ENCODE results near the gene DHRS1.

The DHRS1 gene

GRCh38 chr14:24284501-24285035, 15.0 kb downstream of the DHRS1 start:
- Histone ChIP-seq H3K4me3 (ENCODE audit: low read depth, low read length) (no peak overlapping the region), H3K27ac (ENCODE audit: extremely low read depth, low read depth, low read length) (no peak overlapping the region), H3K36me3 (ENCODE audit: control insufficient read depth in 2 of 2, insufficient read depth in 1 of 2, low read length in 2 of 2) (peaks cover 0 to 4% of the 10 kb centered on the region in 2 experiments; a peak in 1 of 3 replicates), H3K9me3 (ENCODE audit: control insufficient read depth, insufficient read depth, low read depth, low read length) (no peaks in the 10 kb centered on the region), H3K4me1 (ENCODE audit: control insufficient read depth, insufficient read depth, low read length) (no peaks in the 10 kb centered on the region)
- ChIA-PET CTCF (interaction anchor here (2.0 kb wide), 1 partner anchor 42 kb away, joined by 7 read pairs; the partner anchor contains the start of gene TINF2), POLR2A (interaction anchor here (1.7 to 2.1 kb wide), 2 partner anchors 13 to 42 kb away, joined by 9 to 12 read pairs; partner anchors contain the start of genes RABGGTA and TINF2)
- TF ChIP-seq ZNF184 (tag by site-specific recombination; IDR thresholded peaks at IDR 0.05): no peak
- TF ChIP-seq SP2 (tag by site-specific recombination; IDR thresholded peaks at IDR 0.05): no peak
- TF ChIP-seq ZNF404 (tag by site-specific recombination; IDR thresholded peaks at IDR 0.05): no peak
- TF ChIP-seq ZBTB26 (tag by site-specific recombination; optimal IDR thresholded peaks at IDR 0.05): no peak
- TF ChIP-seq ZNF211 (tag by site-specific recombination; IDR thresholded peaks at IDR 0.05; ENCODE audit: low read depth): no peak
- no peak for TF ChIP-seq ZNF704 (tag by site-specific recombination; IDR thresholded peaks at IDR 0.05)
- TF ChIP-seq ZNF223 (tag by site-specific recombination; IDR thresholded peaks at IDR 0.05): no peak
- TF ChIP-seq GLIS2 (tag by site-specific recombination; IDR thresholded peaks at IDR 0.05): no peak
- TF ChIP-seq EGR2 (tag by site-specific recombination; IDR thresholded peaks at IDR 0.05; ENCODE audit: low read depth): no peak
- no peak for TF ChIP-seq ZNF580 (tag by site-specific recombination; IDR thresholded peaks at IDR 0.05)
- no peak for TF ChIP-seq KLF16 (tag by site-specific recombination; IDR thresholded peaks at IDR 0.05)
- TF ChIP-seq ELK4 (IDR thresholded peaks at IDR 0.05; ENCODE audit: borderline replicate concordance, low read depth, low read length): no peak
- no peak for TF ChIP-seq ZNF639 (tag by site-specific recombination; IDR thresholded peaks at IDR 0.05)
- no peak for TF ChIP-seq ZBTB8A (tag by site-specific recombination; IDR thresholded peaks at IDR 0.05)
- no peak for TF ChIP-seq CTCF (tag by site-specific recombination; IDR thresholded peaks at IDR 0.05)

GRCh38 chr14:24283796-24284460, 15.7 kb downstream of the DHRS1 start:
- ChIA-PET POLR2A (interaction anchor here (1.4 to 2.1 kb wide), 3 partner anchors 10 to 42 kb away, joined by 3 to 12 read pairs (median 9); partner anchors contain the start of genes RABGGTA and TINF2), CTCF (interaction anchor here (0.5 to 2.0 kb wide), 6 partner anchors 11 to 147 kb away, joined by 3 to 7 read pairs (median 4); partner anchors contain the start of genes CBLN3, KHNYN and TINF2)
- H3K36me3 ChIP-seq (ENCODE audit: control insufficient read depth in 2 of 2, insufficient read depth in 1 of 2, low read length in 2 of 2): no peaks in the 10 kb centered on the region
- H3K9me3 ChIP-seq (ENCODE audit: control insufficient read depth, insufficient read depth, low read depth, low read length): no peaks in the 10 kb centered on the region
- H3K4me3 ChIP-seq (ENCODE audit: low read depth, low read length): no peak overlapping the region
- H3K27ac ChIP-seq (ENCODE audit: extremely low read depth, low read depth, low read length): 0 out of 2 replicates have a peak overlapping the region, but pooled peaks have one; percentile 31
- H3K4me1 ChIP-seq (ENCODE audit: control insufficient read depth, insufficient read depth, low read length): no peaks in the 10 kb centered on the region
- TF ChIP-seq ZNF280D (tag by site-specific recombination; IDR thresholded peaks at IDR 0.05) (no peak), GLIS2 (tag by site-specific recombination; IDR thresholded peaks at IDR 0.05) (no peak), ZNF404 (tag by site-specific recombination; IDR thresholded peaks at IDR 0.05) (no peak), ZSCAN30 (tag by site-specific recombination; IDR thresholded peaks at IDR 0.05) (no peak), TRIM28 (IDR thresholded peaks at IDR 0.05; ENCODE audit: borderline replicate concordance, low read length) (no peak), PBX3 (CRISPR knock-in tag; IDR thresholded peaks at IDR 0.05) (no peak)

Data from HEK293 (cell line).